ENCODE results near the gene FAM186B.

DNA sequence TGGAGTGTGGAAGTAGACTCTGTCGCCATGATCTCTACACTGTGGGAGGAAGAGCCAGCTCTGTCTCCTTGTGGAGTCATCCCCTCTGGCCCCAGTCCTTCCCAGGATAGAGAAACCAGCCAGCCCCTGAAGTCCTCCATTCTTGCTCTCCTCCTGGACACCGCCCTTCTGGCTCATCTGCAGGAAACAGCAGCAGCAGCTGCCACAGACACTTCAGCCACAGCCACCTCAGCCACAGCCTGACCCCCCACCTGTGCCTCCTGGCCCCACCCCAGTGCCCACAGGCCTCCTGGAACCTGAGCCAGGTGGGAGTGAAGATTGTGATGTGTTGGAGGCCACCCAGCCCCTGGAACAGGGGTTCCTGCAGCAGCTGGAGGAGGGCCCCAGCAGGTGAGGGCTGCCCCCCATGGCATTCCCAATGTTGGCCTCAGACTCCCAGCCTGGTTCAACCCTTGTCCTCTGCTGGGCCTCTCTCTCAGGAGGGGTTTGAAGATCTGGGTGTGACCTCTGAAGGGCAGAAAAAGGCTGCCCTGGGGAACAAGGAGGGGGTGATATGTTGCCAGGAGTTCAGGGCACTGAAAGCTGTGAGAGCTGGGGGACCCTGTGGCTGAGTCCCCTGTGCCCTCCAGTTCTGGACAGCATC, 28.4 kb upstream of the FAM186B start:
- no peak for TF ChIP-seq HNRNPL (IDR thresholded peaks at IDR 0.05; ENCODE audit: low read depth, low read length)
- TF ChIP-seq, protein P1, sequence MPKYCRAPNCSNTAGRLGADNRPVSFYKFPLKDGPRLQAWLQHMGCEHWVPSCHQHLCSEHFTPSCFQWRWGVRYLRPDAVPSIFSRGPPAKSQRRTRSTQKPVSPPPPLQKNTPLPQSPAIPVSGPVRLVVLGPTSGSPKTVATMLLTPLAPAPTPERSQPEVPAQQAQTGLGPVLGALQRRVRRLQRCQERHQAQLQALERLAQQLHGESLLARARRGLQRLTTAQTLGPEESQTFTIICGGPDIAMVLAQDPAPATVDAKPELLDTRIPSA (CRISPR knock-in tag; IDR thresholded peaks at IDR 0.05; ENCODE audit: borderline replicate concordance), result no peak
- TF ChIP-seq, protein P2, sequence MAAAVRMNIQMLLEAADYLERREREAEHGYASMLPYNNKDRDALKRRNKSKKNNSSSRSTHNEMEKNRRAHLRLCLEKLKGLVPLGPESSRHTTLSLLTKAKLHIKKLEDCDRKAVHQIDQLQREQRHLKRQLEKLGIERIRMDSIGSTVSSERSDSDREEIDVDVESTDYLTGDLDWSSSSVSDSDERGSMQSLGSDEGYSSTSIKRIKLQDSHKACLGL (CRISPR knock-in tag; IDR thresholded peaks at IDR 0.05), result no peak
- no peak for TF ChIP-seq ZNF639 (CRISPR knock-in tag; conservative IDR thresholded peaks at IDR 0.05)
- no peak for TF ChIP-seq CTCF (CRISPR knock-in tag; IDR thresholded peaks at IDR 0.05)
- TF ChIP-seq HMGXB4 (CRISPR knock-in tag; IDR thresholded peaks at IDR 0.05; ENCODE audit: borderline replicate concordance in 1 of 2, low read depth in 1 of 2), result no peak
- TF ChIP-seq ZFX (CRISPR knock-in tag; IDR thresholded peaks at IDR 0.05; ENCODE audit: low read depth), result no peak
- TF ChIP-seq, protein P3, sequence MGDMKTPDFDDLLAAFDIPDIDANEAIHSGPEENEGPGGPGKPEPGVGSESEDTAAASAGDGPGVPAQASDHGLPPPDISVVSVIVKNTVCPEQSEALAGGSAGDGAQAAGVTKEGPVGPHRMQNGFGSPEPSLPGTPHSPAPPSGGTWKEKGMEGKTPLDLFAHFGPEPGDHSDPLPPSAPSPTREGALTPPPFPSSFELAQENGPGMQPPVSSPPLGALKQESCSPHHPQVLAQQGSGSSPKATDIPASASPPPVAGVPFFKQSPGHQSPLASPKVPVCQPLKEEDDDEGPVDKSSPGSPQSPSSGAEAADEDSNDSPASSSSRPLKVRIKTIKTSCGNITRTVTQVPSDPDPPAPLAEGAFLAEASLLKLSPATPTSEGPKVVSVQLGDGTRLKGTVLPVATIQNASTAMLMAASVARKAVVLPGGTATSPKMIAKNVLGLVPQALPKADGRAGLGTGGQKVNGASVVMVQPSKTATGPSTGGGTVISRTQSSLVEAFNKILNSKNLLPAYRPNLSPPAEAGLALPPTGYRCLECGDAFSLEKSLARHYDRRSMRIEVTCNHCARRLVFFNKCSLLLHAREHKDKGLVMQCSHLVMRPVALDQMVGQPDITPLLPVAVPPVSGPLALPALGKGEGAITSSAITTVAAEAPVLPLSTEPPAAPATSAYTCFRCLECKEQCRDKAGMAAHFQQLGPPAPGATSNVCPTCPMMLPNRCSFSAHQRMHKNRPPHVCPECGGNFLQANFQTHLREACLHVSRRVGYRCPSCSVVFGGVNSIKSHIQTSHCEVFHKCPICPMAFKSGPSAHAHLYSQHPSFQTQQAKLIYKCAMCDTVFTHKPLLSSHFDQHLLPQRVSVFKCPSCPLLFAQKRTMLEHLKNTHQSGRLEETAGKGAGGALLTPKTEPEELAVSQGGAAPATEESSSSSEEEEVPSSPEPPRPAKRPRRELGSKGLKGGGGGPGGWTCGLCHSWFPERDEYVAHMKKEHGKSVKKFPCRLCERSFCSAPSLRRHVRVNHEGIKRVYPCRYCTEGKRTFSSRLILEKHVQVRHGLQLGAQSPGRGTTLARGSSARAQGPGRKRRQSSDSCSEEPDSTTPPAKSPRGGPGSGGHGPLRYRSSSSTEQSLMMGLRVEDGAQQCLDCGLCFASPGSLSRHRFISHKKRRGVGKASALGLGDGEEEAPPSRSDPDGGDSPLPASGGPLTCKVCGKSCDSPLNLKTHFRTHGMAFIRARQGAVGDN (CRISPR knock-in tag; IDR thresholded peaks at IDR 0.05), result no peak
- no peak for TF ChIP-seq GTF2F1 (IDR thresholded peaks at IDR 0.05; ENCODE audit: low read length)
- TF ChIP-seq, protein P4, sequence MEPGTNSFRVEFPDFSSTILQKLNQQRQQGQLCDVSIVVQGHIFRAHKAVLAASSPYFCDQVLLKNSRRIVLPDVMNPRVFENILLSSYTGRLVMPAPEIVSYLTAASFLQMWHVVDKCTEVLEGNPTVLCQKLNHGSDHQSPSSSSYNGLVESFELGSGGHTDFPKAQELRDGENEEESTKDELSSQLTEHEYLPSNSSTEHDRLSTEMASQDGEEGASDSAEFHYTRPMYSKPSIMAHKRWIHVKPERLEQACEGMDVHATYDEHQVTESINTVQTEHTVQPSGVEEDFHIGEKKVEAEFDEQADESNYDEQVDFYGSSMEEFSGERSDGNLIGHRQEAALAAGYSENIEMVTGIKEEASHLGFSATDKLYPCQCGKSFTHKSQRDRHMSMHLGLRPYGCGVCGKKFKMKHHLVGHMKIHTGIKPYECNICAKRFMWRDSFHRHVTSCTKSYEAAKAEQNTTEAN (CRISPR knock-in tag; conservative IDR thresholded peaks at IDR 0.05), result no peak
- TF ChIP-seq ZNF207 (IDR thresholded peaks at IDR 0.05; ENCODE audit: borderline replicate concordance), result no peak
- TF ChIP-seq USF2 (IDR thresholded peaks at IDR 0.05; ENCODE audit: low read depth, low read length), result no peak
- no peak for TF ChIP-seq USF2 (CRISPR knock-in tag; IDR thresholded peaks at IDR 0.05; ENCODE audit: borderline replicate concordance)
- TF ChIP-seq ZBTB1 (CRISPR knock-in tag; IDR thresholded peaks at IDR 0.05; ENCODE audit: borderline replicate concordance), result no peak
- no peak for TF ChIP-seq CREM (IDR thresholded peaks at IDR 0.05)
- TF ChIP-seq CREM (CRISPR knock-in tag; IDR thresholded peaks at IDR 0.05), result no peak
